NCI-H187 treated with DMSO at 0.1 percent for 48 hours (cell line): ENCODE measurements around the gene TMEM51.

Experiments
- DNase-seq: peaks from one replicate; lab custom pipeline; 2025; lab: John Stamatoyannopoulos, UW

TMEM51 gene

DNA sequence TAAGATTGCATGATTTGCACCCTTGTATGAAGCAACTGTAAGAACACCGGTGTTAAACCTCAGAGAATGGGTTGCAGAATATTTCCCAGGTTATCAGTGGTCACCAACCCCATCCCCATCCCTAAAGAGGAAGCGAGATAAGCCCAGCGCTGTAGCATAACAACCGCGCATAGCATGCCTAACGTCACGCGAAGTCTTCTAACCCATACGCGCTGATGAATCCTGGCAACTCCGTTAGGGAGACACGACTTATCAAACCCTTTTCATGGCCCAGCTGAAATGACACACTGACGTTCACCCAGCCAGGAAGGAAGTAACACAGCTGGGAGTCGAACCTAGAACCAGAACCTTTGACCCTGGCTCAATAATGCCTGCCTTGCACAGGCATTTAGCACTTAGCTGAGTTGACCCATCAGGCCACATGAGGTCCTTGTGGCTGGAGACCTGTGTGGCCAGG, 24.2 kb downstream of the TMEM51 start:
- DNase-seq = no peak

DNA sequence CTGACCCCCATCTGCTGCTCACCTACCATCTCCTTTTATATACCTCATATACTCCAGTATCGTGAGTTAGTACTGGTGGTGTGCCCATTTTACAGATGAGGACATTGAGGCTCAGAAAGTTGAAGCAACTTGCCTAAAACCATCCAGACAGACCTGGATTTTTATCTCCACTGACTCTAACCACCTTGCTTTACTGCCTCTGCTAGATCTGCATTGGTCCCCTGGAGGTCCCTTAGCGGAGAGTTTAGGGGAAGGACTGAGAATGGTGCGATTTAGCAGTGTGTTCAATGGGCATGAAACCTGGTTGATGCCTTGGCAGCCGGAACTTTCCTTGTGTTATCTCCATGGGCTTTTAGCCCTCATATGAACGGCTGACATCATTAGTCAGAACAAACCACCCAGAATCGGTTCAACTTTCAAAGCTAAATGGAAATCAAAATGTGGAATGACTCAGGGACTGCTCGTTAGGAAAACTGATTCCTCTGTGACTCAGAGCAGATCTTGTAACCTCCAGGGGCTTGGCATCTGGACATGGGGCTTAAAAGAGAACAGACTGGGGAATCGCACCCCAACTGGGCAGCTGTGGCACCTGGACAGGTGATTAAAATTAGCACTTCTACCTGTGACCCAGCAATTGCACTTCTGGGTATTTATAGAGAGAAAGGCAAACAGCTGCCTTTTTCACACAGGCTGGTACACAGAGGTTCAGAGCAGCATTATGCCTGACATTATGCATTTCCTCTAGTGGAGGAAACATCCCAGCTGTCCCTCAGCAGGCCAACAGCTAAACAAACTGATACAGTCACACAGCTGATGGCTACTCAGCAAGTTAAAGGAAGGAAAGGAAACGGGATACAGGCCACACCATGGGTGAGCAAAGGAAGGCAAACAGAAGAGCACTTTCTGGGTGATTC, 25.3 kb downstream of the TMEM51 start:
- no peak for DNase-seq

DNA sequence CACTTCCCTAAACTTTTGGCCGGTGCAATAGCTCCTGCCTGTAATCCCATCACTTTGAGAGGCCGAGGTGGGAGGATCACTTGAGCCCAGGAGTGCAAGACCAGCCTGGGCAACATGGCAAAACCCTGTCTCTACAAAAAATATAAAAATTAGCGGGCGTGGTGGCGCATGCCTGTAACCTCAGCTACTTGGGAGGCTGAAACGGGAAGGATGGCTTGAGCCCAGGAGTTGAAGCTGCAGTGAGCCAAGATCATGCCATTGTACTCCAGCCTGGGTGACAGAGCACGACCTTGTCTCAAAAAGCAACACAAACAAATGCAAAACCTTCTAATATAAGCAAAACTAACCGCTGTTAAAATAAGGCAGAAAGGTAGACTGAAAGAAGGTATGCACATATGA, 25.9 kb downstream of the TMEM51 start:
- DNase-seq = no peak

DNA sequence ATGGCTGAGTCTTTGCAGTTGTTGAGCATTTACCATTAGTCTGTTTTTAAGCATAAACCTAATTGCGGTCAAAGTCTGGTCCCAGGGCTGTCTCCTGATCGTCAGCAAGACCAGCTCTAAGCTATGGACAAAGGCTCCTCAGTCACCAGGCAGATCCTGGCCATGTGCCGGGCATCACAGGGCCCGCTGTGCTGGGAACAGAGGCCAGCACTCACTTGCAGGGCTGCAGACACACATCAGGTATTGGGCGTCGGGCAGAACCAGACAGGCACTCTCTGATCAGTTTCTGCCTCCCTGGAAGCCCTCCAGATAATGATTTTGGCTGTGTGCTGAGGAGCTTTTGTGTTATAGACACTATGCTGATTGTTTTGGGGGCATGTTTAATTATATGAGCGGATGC, 26.6 kb downstream of the TMEM51 start:
- DNase-seq = no peak

DNA sequence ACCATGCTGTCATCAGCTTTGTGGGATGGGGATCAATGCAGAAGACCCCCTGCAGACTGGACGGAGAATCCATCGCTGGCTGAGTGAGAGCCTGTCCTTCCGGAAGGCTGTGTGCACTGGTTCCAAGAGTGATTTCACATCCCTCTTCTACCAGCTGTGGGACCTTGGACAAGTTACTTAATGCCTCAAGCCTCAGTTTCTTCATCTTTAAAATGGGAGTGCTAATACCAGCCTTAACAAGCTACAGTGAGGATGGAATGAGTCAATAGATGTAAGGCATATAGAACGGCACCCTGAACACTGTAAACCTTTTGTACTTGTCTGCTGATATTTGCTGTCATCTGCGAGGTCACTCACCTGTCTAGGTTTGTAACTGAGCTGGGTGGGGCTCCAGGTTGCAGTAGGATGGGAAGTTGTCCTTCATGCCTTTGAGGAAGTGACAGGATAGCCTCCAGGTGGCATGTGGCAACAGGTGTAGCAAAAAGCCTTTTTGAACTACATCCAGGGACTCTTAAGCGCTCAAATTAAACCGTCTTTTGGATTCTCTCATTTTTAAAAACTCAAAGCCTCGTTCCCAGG, 27.5 kb downstream of the TMEM51 start:
- DNase-seq = no peak

DNA sequence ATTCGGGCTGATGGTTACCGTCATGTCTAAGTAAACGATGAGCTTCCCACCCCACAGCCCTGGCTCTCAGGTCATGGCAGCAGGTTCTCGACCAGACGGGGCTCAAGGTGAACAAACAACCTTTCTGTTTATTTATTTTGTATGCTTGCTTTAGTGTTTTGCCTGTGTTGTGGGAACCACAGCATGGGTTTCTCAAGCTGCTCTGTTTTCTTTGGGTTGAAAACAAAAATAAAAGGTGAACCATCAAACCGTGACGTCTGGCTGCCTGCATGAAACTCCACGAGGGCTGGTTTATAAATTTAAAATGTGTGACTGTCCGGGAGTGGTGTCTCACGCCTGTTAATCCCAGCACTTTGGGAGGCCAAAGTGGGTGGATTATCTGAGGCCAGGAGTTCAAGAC, 28.0 kb downstream of the TMEM51 start:
- no peak for DNase-seq

DNA sequence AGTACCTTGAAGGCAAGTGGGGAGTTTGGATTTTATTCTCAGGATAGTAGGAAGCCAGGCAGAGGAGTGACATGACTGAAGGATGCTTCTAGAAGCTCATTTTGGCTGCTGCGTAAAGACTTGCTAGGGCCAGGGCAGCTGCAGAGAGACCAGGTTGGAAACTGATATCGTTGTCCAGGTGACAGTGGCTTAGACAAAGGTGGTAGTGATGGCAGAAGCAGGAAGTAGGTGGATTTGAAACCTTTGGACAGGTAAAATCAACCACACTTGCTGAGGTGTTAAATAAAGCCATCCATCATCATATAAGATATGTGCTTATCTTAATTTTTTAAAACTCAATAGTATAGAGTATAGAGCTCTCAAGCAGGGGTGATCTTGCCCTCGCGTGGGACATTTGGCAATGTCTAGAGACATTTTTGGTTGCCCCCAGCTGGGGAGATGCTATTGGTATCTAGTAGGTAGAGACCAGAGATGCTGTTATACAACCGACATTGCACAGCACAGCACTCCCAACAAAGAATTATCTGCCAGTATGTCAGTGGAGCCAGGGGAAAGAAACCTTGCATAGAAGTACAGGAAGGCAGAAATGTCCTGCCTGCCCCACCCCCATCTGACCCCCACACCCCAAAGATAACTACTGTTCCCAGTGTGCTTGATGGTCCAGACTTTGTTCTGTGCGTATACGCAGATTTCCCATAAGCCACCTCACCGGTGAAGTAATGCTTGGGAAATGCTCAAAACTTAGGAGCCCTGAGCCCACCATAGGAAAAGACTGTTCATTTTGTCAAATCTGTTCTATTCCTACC, 31.1 kb downstream of the TMEM51 start:
- DNase-seq = no peak

DNA sequence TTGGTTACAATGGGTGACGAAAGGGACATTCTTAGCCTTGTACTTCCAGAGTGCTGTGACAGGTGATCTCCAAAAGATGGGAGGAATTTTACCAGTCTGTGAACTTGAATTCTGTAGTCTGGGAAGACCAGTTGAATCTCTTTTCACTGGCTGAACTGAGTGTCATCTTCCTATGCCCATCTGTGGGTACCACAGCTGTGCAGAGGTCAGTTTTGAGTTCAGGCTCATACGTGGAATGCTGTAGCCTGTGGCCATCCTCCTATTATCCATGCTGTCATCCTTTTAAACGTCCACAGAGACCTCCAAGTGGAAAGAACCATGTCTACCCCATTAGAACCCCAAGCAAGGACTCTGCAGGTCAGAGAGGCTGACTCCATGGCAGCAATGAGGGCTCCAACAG, 32.1 kb downstream of the TMEM51 start:
- DNase-seq = no peak

DNA sequence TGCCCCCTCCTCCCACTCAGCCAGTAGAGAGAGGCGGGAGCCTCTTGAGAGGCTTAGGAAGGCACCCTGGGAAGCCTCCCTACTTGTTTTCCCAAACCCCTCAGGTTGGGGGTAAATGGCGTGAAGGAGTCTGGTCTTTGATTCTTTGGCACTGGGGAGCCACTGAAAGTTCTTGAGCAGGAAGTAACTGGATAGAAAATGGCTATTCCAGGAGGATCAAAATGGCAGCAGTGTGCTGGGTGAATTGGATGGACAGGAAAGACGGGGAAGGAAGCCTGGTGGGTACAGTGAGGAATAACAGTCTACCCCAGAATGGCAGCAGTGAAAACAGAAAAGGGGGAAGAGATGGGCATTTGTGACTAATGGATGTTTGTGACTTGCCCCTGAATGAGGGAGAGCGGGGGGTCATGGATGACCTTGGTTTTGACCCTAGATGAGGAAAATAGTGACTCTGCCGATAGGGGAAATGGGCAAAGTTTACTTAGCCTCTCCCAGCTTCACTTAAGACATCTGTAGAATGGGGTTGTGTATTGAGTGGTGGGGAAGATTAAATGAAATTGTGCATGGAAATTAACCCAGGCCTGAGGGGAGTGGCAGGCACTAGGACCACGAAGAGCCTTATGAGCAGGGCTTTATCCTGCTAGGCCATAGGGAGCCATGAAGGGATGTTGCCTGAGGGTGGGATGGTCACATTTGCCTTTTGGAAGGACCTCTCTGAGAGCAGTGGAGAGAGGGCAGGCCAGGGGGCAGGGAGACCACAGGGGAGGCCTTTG, 32.7 kb downstream of the TMEM51 start:
- DNase-seq = no peak

DNA sequence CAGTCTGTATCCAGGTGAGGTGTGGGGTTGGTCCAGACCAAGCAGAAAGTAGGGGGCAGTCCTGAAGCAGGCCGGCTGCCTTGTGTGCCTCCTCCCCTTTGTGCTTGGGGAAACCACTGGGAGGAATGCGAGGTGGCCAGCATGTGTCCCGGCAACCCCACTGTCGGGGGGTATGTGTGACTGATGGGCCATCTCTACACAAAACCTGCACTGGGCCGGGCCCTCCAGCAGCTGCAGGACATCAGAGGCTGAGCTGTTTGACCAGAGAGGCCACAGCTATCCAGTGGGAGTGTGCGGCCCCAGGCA, 33.3 kb downstream of the TMEM51 start:
- DNase-seq = no peak

DNA sequence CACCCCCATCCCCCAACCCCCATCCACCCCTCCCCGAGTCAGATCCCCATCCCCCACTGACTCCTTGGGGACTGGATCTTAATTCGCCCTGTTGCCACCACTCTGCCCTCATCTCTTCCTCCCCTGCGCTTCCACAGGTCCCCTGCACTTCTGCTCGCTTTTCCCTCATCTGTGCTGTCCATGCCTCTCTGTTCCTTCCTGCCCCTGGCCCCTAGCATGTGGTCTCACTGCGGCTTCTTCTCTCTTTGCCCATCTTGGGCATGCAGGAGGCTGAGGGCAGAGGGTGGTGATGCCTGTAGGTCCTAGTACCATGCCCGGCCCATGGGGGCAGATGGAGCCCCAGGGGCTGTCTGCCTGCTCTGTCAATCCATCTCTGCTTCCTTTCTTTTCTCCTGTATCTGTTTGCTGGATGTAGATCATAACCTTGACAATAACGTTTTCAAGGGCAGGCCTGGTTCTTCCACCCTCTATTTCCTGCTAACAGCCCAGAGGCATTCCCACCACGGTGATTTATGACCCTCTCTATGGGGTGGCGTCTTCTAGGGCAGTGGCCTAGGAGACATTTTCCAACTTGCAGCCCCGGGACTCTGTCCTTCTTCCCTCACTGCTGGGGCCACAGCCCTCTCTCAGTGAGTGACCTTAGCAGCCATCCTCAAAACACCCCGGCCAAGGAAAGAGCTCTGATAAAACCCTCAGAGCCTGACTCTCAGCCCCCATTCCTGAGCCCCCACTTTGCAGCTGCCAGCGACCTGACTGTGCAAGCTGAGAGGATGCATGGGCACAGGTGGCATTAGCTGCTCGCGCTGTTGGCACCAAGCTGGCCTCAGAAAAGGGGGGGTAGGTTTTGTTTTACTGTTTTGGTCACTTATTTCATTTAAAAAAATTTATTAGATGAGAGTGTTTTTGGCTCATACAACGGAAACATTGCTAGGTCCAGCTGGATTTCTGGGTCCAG, 33.9 kb downstream of the TMEM51 start:
- no peak for DNase-seq

DNA sequence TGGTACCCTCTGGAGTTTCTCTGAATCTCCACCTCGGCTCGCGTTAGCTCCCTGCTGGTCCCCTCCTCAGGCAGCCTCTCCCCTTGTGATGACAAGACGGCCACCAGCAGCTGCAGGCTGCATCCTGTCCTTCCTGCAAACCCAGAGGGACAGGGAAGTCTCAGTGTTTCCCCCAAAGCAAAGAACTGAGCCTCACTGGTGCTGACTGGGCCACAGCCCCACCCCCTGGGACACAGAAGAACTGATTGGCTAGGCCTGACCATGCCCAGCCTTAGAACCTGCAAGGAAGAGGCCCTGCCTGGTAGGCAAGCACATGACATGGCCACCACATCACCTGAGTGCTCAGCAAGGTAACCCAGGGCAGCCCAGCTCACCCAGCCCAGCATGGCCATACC, 34.6 kb downstream of the TMEM51 start:
- DNase-seq = no peak

DNA sequence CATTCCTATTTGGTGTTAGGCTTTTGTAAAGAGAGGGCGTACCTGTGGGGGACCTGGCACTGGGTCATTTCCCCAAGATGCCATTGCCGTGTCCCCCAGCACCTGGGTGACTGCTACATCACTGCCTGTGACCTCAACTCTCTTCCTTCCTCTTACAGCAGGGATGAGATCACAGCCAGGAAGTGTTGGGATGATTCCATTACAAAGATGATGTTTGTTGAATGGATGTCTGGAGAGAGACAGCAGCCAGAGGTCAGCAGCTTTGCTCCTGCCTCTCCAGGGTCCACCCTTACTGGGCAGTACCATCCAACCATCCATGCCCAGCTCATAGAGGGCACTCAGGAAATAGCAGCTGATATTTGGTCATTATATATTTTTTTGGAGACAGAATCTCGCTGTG, 35.1 kb downstream of the TMEM51 start:
- no peak for DNase-seq

DNA sequence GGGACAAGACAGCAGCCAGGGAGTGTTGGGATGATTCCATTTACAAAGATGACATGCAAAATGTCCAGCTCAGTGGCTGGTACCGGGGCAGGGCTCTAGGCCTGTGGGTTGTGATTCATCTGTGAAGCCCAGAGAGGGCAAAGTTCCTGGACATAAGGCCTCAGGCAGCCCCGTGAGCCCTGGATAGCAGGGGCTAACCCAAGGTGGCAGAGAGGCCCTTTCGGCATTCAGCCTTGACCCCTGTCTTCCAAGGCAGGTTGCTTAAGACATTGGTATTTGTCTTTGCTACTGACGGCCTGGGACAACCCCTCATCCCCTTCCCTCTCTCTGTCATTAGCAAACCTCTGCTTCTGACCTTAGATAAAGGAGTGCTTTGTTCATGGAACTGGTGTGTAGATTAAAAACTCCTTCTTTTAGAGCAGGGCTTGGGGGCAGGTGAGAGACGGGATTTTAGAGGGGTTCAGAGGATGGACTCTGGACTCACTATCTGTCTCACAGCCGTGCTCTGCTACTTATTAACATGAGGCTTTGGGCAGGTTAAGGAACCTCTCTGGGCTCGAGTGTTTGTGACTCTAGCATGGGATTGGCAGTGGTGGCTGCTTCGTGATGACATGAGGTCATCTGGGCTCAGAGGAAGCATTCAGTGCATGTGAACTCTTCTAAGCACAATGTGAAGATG, 36.3 kb downstream of the TMEM51 start:
- DNase-seq = no peak

DNA sequence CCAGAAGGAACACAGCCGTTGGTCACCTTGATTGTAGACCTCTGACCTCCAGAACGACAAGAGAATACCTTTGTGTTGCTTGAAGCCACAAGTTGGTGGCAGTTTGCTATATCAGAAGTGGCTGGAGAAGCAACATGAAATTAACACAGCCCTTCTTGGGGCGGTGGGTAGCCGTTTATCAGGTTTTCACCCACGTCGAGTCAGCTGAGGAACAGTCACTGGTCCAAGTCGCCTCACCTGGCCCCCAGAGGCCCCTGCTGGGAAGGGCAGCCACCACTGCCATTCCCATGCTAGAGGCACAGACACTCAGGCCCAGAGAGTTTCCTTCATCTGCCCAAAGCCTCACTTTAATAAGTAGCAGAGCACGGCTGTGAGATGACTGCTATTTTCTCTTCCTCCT, 37.7 kb downstream of the TMEM51 start:
- DNase-seq = no peak

DNA sequence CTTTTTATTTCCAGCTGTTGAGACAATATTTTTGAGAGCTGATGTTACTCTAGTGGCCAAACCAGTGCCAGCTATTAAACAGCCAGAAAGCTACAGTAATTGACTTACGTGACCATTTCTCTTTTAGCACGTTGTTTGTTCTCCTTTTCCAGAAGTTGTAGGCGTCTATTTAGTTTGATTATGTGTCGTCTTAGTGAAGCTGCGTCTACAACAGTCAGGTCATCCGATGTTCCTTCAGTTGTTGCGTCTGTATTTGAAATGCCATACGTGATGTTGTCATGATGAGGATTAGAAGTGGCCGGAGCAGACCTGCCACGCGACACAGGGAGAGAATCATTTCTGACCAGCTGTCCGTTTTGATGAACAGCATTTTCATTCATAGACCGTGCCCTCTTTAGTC, 38.2 kb downstream of the TMEM51 start:
- DNase-seq = no peak

DNA sequence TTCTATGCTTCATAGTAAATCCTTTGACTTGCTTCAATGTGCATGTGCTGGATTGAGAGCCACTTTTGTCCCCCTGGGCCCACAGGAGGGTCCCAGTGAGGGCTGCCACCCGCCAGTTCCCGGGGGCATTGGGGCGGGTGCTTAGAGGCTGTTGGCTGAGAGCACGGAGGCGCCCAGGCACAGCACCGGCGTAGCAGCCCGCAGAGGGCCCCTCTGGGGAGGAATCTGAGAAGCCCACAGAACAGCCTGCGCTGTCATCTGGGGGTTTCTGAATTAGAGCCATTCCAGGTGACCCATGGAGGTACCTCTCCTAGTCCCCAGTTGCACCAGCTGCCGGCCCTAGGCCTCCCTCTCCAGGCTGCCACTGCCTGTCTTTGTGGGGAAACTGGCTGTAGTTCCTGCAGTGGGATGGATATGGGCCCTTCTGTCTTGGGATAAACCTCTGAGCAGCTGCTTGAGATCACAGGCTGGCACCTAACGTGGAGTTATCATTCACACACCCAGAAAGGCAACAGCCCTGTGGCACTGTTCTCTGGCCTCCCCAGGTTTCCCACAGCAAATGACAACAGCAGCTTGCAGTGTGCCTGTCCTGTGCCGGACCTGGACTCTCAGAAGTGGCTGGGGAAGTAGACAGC, 39.5 kb downstream of the TMEM51 start:
- no peak for DNase-seq

DNA sequence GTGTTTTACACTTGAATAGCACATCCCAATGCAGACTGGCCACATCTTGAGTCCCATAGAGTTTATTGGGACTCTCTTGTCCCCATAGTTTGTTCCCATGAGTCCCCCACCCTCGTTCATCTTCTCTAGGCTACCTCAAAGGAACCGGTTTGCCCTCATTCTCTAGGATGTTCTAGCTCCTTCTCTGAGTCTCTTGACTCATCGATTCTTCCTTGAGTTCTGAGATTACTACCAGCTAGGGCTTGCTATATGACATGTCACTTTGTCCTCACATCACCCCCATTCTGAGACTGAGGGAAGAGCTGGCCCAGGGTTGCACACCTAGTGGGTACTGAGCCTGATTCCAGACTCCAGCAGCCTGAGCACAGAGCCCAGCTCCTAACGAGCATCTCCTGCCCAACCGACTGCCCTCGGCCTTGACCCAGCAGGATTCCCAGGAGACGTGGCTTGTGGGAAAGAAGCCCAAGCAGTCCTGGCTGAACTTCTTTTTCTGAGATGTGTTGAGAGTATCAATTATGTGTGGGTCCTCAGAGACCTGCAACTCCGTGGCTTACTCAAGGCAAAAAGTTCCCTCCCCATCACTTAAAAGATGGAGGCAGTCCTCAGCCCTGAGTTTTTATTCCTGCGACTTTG, 42.0 kb downstream of the TMEM51 start:
- no peak for DNase-seq

DNA sequence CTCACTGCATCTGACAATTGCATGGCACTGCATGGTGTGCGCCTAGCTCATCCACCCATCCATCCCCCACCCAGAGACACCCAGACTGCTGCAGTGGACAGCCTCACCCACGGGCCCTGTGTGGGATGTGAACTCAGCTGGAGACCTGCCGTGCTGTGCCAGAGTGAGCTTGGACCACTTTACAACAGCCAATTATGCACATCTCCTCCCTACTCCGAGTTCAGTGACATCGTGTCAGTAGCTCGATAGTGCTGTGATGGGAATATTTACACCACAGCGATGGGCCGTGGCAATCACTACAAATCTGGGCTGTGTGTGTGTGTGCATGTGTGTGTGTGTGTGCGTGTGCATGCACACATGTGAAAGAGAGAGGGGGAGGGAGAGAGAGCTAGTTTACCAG, 42.5 kb downstream of the TMEM51 start:
- DNase-seq = no peak
